ENCODE results near the gene MPV17L2.
A peak's percentile ranks its signal among the peaks of the same experiment; 100 is the strongest.

The MPV17L2 gene

GRCh38 chr19:18161636-18162002 lies 31.4 kb upstream of the MPV17L2 start:
- peak; percentile 62 for TF ChIP-seq CTCF (IDR thresholded peaks at IDR 0.05)
- TF ChIP-seq ZFX (IDR thresholded peaks at IDR 0.05; ENCODE audit: borderline replicate concordance): no peak
- no peak overlapping the region for H3K27ac ChIP-seq

- TF ChIP-seq CTCF (IDR thresholded peaks at IDR 0.05): no peak
- no peak for TF ChIP-seq ZFX (IDR thresholded peaks at IDR 0.05; ENCODE audit: borderline replicate concordance)
- no peak overlapping the region for H3K27ac ChIP-seq
Observed at GRCh38 chr19:18164072-18164471, 28.9 kb upstream of the MPV17L2 start.

GRCh38 chr19:18165794-18166544 lies 27.0 kb upstream of the MPV17L2 start:
- no peak overlapping the region for H3K27ac ChIP-seq
- no peak for TF ChIP-seq ZFX (IDR thresholded peaks at IDR 0.05; ENCODE audit: borderline replicate concordance)
- TF ChIP-seq CTCF (IDR thresholded peaks at IDR 0.05): no peak

GRCh38 chr19:18167011-18167410 lies 26.0 kb upstream of the MPV17L2 start:
- H3K27ac ChIP-seq: no peak overlapping the region
- no peak for TF ChIP-seq ZFX (IDR thresholded peaks at IDR 0.05; ENCODE audit: borderline replicate concordance)
- TF ChIP-seq CTCF (IDR thresholded peaks at IDR 0.05): no peak

GRCh38 chr19:18167975-18168645 lies 24.9 kb upstream of the MPV17L2 start:
- TF ChIP-seq ZFX (IDR thresholded peaks at IDR 0.05; ENCODE audit: borderline replicate concordance): no peak
- peak; percentile 86 for TF ChIP-seq CTCF (IDR thresholded peaks at IDR 0.05)
- H3K27ac ChIP-seq: no peak overlapping the region

GRCh38 chr19:18168673-18169381 lies 24.2 kb upstream of the MPV17L2 start:
- TF ChIP-seq ZFX (IDR thresholded peaks at IDR 0.05; ENCODE audit: borderline replicate concordance) (no peak), CTCF (IDR thresholded peaks at IDR 0.05) (no peak)
- H3K27ac ChIP-seq: no peak overlapping the region

Measured in 22Rv1 (cell line).